Heart left ventricle (tissue), 16 donors: Measurements from ENCODE around the gene PTH2. TPM values are rescaled to one million over a fixed set of nuclear protein-coding genes. Genes with fewer than 3 reads are reported as not detected.

Source experiments
- ATAC-seq, 4 donors: fragments of 200-7000 bp; cut with Tn5 transposase; one replicate each; pipeline ENCODE4 v1.9.1; 2020 to 2022; ENCODE audit warnings: moderate library complexity in 4 of 4, mild to moderate bottlenecking in 3 of 4, moderate number of reproducible peaks in 1 of 4
- DNase-seq, 5 donors: peaks; one replicate each; pipeline ENCODE4 v3.0.0-alpha.2; 2020
- H3K27ac ChIP-seq, 12 donors: fragments of 200-600 bp; sonication (generic) in 4 of 12; one replicate each; pipeline versions ENCODE4 v1.5.0 to v1.8.0; 2016 to 2022; ENCODE audit warnings: mild to moderate bottlenecking in 2 of 12
- H3K27me3 ChIP-seq, 9 donors: fragments of 200-600 bp; sonication (generic) in 2 of 9; one replicate each; pipeline versions ENCODE4 v1.5.1 to v1.8.0; 2016 to 2022; ENCODE audit warnings: mild to moderate bottlenecking in 3 of 9
- H3K36me3 ChIP-seq, 9 donors: fragments of 200-600 bp; sonication (generic) in 2 of 9; one replicate each; pipeline versions ENCODE4 v1.5.0 to v1.8.0; 2018 to 2022; ENCODE audit warnings: mild to moderate bottlenecking in 2 of 9
- H3K4me1 ChIP-seq, 12 donors: fragments of 200-600 bp; sonication (generic) in 4 of 12; one replicate each; pipeline versions ENCODE4 v1.5.0 to v1.8.0; 2016 to 2022; ENCODE audit warnings: mild to moderate bottlenecking in 3 of 12
- H3K4me3 ChIP-seq, 12 donors: fragments of 200-600 bp; sonication (generic) in 4 of 12; one replicate each; pipeline versions ENCODE4 v1.5.0 to v1.8.0; 2017 to 2022; ENCODE audit warnings: mild to moderate bottlenecking in 9 of 12, moderate library complexity in 4 of 12
- H3K9me3 ChIP-seq, 12 donors: fragments of 200-600 bp; sonication (generic) in 4 of 12; one replicate each; pipeline versions ENCODE4 v1.5.0 to v1.8.0; 2016 to 2022; ENCODE audit warnings: mild to moderate bottlenecking in 1 of 12
- CTCF ChIP-seq, 12 donors: fragments of 200-600 bp; sonication (generic) in 4 of 12; IDR thresholded peaks; one replicate each; pipeline versions ENCODE4 v1.5.0 to v1.8.0; 2018 to 2022; ENCODE audit warnings: antibody characterized with exemption in 12 of 12, mild to moderate bottlenecking in 5 of 12
- POLR2A ChIP-seq, 2 donors: fragments of 450-650 bp; IDR thresholded peaks; one replicate each; pipeline ENCODE4 v1.6.1; 2017; ENCODE audit warnings: antibody characterized with exemption in 2 of 2, mild to moderate bottlenecking in 2 of 2, moderate library complexity in 2 of 2
- WGBS, 4 donors: extraction: QIAGEN DNeasy Blood & Tissue Kit in 2 of 4; methylation state at CpG; one replicate each; pipeline versions ENCODE4 v1.1.5 to v1.1.7; 2013 to 2018; 5-methylcytosine and 5-hydroxymethylcytosine counted together
- intact Hi-C, 10 donors: fragments of 100-400 bp; cut with DNase I; formaldehyde crosslinking; loops; one replicate each; pipeline versions ENCODE4 v1.11.1 to v1.14.2; 2022
- polyA plus RNA-seq, 2 donors: library from polyadenylated mRNA; stranded (reverse); fragments of 200-250 nt; gene quantifications; one replicate each; pipeline ENCODE4 v1.2.3, GENCODE V29; 2013
- total RNA-seq, 9 donors: library from RNA; depleted of rRNA in 2 of 9; stranded (reverse); fragments of >200 nt in 2 of 9; fragmentation: NEBNext Ultra II Directional in 3 of 9; extraction: Animal tissue kit (Norgen Biotek cat#: 25700) in 3 of 9; gene quantifications; one replicate each; pipeline versions ENCODE4 v1.1.0 to v1.2.4, GENCODE V29; 2016 to 2023
- donor health status: ischemic (EF 13 %, LVEDD 7.1; RV severe dilation, severe dysfunction).
- donor health status: healthy with polysubstance abuse.
- donor health status: DM: no; HTN: yes; CAD: no.
- donor health status: DM: no; HTN: no; CAD: no.
- donor health status: ischemic (EF 25% LVEDD 6.9; RV normal size, moderate dysfunction).
- donor health status: ischemic (EF 25% LVEDD 5.7; RV mildly dilated, moderate dysfunction).
- donor health status: healthy.
- donor health status: DM: yes; HTN: yes; CAD: no.
- donor health status: ischemic (EF 35%, LVEDD 5.7; RV mildly dilated, moderate dysfunction).
- donor health status: nonischemic (EF 11% LVEDD 7.7; RV severe dilation, severe dysfunction).
- donor health status: DM: yes; HTN: yes; CAD: no.
- donor health status: PGD.
- donor health status: ischemic (EF 29% LVEDD 5.4; RV normal size, mild dysfunction).
- donor health status: nonischemic (EF 23%, LVEDD 6.1; RV moderate dilation, normal function).

The PTH2 gene
- total and polyA plus RNA-seq, 11 donors: not detected

DNA sequence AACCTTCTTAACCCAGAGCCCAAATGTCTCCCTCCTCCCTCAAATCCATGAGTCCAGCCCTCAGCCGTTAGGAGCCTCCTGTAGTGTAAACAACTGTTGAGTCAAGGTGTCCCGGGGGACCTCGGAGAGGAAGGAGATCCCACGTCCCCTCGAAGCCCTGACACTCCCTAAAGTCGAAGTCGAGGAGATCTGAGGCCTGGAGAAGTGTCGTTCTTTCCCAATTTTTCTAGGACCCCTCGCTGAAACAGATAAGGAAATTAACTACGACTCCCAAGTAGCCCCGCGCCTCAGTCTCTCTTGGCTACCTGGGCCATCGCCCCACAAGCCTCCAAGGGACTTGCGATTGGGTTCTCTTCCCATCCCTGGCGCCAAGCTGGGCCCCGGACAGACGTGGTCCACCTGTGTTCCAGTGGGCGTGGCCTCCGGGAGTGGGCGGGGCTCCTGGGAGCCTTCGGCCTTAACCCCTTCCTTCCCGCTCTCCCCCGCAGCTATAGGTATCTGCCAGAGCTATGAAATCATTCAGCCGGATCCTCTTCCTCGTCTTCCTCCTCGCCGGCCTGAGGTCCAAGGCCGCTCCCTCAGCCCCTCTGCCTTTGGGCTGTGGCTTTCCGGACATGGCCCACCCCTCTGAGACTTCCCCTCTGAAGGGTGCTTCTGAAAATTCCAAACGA lies 2.8 kb upstream of the PTH2 start:
- intact Hi-C loops: no loop called here
- no peak for DNase-seq
- 4 to 6% (median 5%) methylated on average over 22 to 30 of the region's 30 CpGs for WGBS, 4 donors

GRCh38 chr19:49425178-49425577 lies 1.9 kb upstream of the PTH2 start, which contains the start of gene GFY:
Gene GFY, plus strand, starts transcription at chr19:49425388. Its CDS starts 1,043 bp downstream, at chr19:49426431.
- TF ChIP-seq CTCF (IDR thresholded peaks at IDR 0.05) (no peak), POLR2A (IDR thresholded peaks at IDR 0.05) (no peak)
- 56 to 68% (median 60%) methylated on average over 7 of the region's 7 CpGs for WGBS, 4 donors
- DNase-seq (peak in 1 of 5 donors; percentile 46), ATAC-seq (no peak)
- peaks cover 0 to 55% (median 32%) of the 10 kb centered on the region in 12 donors for H3K4me1 ChIP-seq
- peaks cover 50 to 99% (median 89%) of the 10 kb centered on the region in 9 donors for H3K27me3 ChIP-seq
- H3K36me3 ChIP-seq: no peaks in the 10 kb centered on the region
- H3K27ac ChIP-seq: no peak within 1 kb of the TSS
- H3K9me3 ChIP-seq: no peaks in the 10 kb centered on the region
- intact Hi-C loops: no loop called here
- H3K4me3 ChIP-seq: no peak within 1 kb of the TSS

More for the DNA sequence above, 2.8 kb upstream of the PTH2 start:
- Histone ChIP-seq H3K36me3 (no peaks in the 10 kb centered on the region), H3K9me3 (no peaks in the 10 kb centered on the region), H3K4me3 (no peak overlapping the region), H3K27me3 (peaks cover 54 to 99% (median 88%) of the 10 kb centered on the region in 9 donors), H3K27ac (no peak overlapping the region), H3K4me1 (peaks cover 0 to 49% (median 28%) of the 10 kb centered on the region in 12 donors)
- no peak for TF ChIP-seq POLR2A (IDR thresholded peaks at IDR 0.05)
- TF ChIP-seq CTCF (IDR thresholded peaks at IDR 0.05): no peak
- ATAC-seq: no peak

GRCh38 chr19:49423985-49424303 lies 703 bp upstream of the PTH2 start:
- no peak for ATAC-seq
- TF ChIP-seq POLR2A (IDR thresholded peaks at IDR 0.05): no peak
- no peak for TF ChIP-seq CTCF (IDR thresholded peaks at IDR 0.05)
- intact Hi-C loops: no loop called here
- H3K36me3 ChIP-seq: no peaks in the 10 kb centered on the region
- peaks cover 0 to 55% (median 32%) of the 10 kb centered on the region in 12 donors for H3K4me1 ChIP-seq
- no peak overlapping the region for H3K4me3 ChIP-seq
- H3K9me3 ChIP-seq: no peaks in the 10 kb centered on the region
- no peak overlapping the region for H3K27ac ChIP-seq
- H3K27me3 ChIP-seq: peaks cover 55 to 100% (median 84%) of the 10 kb centered on the region in 9 donors
- WGBS, 4 donors: 11 to 22% (median 14%) methylated on average over 3 of the region's 3 CpGs
- DNase-seq: no peak

DNA sequence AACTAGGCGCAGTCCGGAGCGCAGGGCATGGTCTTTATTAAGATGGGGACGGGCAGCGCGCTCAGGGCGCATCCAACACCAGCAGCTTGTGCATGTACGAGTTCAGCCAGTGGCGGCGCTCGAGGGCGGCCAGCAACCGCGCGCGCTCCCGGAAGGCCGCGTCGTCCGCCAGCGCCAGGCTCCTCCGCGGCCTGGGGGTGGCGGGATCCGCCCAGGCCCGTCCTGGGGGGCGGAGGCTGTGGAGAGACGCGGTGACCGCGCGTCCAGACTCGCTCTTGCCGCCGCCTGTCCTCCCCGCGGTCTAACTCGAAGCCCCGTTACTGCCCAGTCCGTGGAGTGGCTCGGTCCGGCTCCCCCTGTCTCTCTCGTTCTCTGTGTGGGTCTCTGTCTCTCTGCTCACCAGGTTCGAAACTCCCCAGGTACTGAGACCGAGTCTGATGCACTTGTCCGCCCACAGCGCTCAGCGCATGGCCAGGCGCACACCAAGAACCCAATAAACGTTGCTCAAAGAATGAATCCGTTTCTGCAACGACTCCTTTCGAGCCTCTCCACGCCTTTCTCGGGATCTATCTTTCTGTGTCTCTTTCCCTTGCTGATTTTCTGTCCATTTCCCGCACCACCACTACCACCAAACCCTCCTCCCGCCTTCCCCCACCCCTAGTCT lies 702 bp downstream of the PTH2 start:
- intact Hi-C loops: no loop called here
- peaks cover 0 to 42% (median 27%) of the 10 kb centered on the region in 12 donors for H3K4me1 ChIP-seq
- no peaks in the 10 kb centered on the region for H3K9me3 ChIP-seq
- 2 to 3% (median 2%) methylated on average over 42 to 58 of the region's 58 CpGs for WGBS, 4 donors
- H3K27me3 ChIP-seq: peaks cover 50 to 100% (median 83%) of the 10 kb centered on the region in 9 donors
- H3K4me3 ChIP-seq: peak overlapping the region; percentile 1 to 46 (median 28)
- ATAC-seq (peak in 3 of 4 donors; percentile 66 to 79 (median 71)), DNase-seq (peak in 3 of 5 donors; percentile 39 to 57 (median 47))
- TF ChIP-seq CTCF (IDR thresholded peaks at IDR 0.05) (peak; percentile 21 to 61 (median 43)), POLR2A (IDR thresholded peaks at IDR 0.05) (no peak)
- H3K36me3 ChIP-seq: no peaks in the 10 kb centered on the region
- H3K27ac ChIP-seq: no peak overlapping the region
